Right ventricle myocardium superior (tissue), 1 donor: ENCODE data around the gene ALDH3B2. TPM values are rescaled to one million over a fixed set of nuclear protein-coding genes. Genes with fewer than 3 reads are reported as not detected.
"Not testable (repeated sequence)": the region's sequence is repeated elsewhere in the genome, so short reads cannot be mapped to it uniquely, and the experiment has no call there.

Experiments
- ATAC-seq: fragments of 200-7000 bp; cut with Tn5 transposase; one replicate; pipeline ENCODE4 v1.9.1; 2020; ENCODE audit warnings: mild to moderate bottlenecking; ENCODE audit not compliant: poor library complexity
- DNase-seq: peaks from one replicate; pipeline ENCODE4 v3.0.0-alpha.2; 2020
- intact Hi-C: fragments of 100-400 bp; cut with DNase I; formaldehyde crosslinking; loops from one replicate; pipeline ENCODE4 v1.11.2; 2022
- total RNA-seq: library from RNA; stranded (reverse); fragmentation: NEBNext Ultra II Directional; extraction: Animal tissue kit (Norgen Biotek cat#: 25700); gene quantifications from one replicate; pipeline ENCODE4 v1.2.1, GENCODE V29; 2021
- donor health status: DM: no; HTN: yes; CAD: no; lungs with severe emphysema.

The ALDH3B2 gene
- total RNA-seq, 1 donor from 2014 or later, result not detected

DNA sequence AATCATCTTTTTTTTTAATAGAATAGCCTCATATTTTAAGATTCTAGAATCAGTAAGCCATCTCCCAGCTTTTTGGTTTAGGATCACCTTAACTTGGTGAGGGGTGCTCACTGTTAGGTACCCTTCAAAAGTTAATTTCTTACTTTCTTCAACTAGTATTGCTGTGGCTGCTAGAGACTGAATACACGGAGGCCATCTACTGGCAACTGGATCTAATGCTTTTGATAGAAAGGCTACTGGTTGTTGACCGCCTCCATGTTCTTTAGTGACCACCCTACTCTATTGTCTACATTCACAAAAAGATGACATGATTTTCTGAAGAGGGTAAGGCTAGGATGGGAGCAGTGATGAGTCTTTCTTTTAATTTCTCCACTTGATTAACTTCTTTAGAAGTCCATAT, 16.7 kb upstream of the ALDH3B2 start:
- DNase-seq (no peak), ATAC-seq (no peak)
- intact Hi-C loops, result no loop called here

DNA sequence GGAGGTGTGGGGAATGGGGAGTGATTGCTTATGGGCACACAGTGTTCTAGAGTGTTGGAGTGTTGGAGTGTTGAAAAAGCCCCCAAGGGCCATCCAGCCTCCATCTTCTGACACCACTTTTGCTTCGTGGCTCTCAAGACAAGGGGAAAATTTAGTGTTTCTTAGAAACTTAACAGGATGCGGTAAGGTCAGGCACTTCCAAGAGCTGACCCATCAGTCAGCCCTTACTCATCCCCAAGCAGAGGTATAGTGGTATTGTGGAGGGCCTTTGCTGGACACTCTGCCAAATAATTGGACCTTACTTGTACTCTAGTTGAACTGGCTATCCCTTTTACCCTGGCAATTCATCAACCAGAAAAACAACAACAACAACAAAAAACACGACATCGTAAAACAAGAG, 14.8 kb upstream of the ALDH3B2 start:
- DNase-seq (no peak), ATAC-seq (no peak)
- intact Hi-C loops, result no loop called here

DNA sequence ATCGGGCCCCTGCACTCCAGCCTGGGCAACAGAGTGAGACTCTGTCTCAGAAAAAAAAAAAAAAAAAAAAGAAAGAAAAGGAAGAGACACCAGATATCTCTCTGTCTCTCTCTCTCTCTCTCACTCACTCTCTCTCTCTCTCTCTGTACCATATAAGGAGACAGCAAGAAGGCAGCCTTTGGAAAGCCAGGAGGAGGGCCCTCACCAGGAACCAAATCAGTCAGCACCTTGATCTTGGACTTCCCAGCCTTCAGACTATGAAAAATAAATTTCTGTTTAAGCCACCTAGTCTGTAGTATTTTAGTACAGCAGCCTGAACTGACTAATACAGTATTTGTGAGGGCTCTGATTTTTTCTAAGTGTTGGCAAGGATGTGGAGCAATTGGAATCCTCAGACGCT, 13.6 kb upstream of the ALDH3B2 start:
- DNase-seq, result no peak
- intact Hi-C loops, result no loop called here
- no peak for ATAC-seq

DNA sequence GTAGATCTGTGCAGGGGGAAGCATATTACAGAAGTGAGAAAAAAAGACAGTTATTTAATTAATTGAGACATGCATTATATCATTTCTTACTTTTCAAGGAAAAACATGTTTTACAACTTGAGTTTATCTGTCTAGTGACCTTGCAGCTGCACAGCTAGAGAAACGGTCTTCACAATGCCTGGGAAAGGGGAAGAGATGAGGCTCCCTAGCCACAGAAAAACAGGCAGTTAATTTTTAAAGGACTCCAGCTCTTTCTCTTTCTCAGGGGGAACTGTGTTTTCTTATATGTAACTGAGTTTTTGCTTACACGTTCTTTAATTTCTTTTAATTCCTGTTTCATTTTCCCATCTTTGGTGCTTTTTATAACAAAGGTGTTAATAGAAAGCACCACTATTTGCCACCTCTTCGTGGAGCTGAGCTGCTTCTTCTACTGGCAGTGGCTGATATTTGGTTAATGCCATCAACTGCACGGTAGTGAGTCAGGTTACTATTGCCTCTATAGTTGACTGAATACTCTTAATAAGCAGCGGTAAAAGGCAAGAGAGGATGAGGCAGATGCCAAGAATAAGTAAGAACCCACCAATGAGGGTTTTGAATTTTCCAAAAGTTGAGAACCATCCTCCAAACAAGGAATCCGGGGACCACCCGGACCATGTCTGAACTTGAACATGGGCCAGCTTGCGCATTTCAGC, 11.4 kb upstream of the ALDH3B2 start:
- ATAC-seq, DNase-seq, intact Hi-C loops: not testable (repeated sequence)

DNA sequence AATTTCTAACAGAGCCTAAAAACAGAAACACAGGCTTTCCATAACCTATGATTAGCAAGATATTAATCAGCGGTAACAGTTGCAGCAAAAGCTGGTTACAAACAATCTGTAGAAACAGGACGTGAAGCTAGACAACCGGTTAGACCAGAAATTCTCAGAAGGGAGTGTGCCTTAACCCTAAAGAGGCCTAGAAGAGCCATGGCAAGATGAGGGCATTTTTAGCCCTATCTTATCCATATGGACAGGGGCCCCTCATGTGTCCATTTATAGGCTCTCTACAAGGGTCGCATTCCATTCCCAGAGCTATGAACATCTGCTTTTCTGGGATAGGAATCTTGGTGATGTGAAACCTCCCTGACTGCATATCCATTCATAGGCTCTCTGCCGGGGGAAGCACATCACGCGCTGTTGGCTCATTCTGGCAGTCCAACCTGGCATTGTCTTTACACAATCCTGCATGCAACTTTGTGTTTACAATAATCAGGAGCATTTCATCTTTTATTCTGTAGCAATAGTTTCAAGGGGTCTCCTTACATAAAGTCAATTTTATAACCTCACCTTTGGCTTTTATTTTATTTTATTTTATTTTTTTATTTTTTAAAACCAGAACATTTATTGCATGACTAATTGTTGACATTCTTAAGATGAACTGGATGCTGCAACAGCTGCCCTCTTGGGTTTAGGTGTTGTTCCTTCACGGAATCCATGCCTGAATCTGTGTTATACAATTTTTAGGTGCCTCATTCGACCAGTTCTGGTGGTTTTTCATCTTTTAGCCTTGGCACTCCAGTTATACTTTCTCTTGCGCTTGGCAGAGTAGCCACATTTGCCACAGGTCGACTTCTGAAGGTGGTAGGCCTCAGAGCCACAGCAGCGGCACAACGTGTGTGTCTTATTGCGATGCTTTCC, 8.0 kb upstream of the ALDH3B2 start:
- ATAC-seq, intact Hi-C loops, DNase-seq: not testable (repeated sequence)

DNA sequence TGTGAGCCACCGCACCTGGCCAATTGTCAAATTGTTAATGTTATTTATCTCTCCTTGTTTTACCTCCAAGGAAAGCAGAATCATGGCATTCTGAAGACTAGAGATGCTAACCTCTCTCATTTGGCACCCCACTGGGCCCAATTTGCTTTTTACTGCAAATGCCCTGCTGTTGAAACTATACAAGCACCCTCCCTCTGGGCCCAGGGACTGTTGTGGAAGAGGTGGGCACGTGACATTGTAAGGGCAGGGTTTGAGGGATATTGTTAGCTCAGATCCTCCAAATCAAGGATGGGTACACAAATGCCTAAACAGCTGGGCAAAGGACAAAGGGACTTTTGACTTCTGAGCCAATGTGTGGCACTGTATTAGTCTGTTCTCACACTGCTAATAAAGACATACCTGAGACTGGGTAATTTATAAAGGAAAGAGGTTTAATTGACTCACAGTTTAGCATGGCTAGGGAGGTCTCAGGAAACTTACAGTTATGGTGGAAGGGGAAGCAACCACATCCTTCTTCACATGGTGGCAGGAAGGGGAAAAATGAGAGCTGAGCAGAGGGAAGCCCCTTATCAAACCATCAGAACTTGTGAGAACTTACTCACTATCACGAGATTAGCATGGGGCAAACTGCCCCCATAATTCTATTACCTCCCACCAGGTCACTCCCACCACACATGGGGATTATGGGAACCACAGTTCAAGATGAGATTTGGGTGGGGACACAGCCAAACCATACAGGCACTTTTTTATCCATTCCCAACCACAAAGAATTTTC, 6.5 kb upstream of the ALDH3B2 start:
- intact Hi-C loops, result no loop called here
- no peak for ATAC-seq
- DNase-seq, result no peak

DNA sequence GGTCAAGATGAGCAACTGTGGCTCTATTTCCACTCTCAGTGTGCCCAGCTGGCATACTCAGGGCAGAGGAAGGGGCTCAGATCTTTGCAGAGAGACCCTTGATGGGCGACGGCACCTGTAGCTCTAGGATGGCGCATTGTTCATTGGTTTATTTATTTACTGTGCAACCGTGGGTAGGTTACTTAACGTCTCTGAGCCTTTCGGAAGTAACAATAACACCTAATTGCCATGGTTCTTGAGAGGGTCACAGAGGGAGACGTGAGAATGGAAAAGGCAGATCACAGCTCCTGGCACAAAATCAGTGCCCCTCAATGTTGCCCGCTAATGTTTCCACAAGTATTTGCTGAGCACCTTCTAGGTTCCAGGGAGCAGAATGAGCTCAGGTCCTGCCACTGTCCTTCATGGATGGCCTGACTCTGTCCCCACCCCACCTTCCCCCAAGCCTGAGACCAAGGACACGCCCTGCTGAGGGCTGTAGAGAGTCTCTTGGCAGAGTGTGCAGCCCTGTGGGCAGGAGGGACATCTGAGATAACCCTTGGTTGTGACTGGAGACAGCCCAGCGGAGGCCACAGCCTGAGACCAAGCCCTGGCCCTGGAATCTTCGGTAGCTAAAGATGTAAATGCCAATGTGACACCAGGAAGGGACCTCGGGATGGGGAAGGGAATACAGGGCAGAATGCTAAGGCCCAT, 780 bp upstream of the ALDH3B2 start:
- intact Hi-C loops, result no loop called here
- no peak for ATAC-seq
- no peak for DNase-seq

DNA sequence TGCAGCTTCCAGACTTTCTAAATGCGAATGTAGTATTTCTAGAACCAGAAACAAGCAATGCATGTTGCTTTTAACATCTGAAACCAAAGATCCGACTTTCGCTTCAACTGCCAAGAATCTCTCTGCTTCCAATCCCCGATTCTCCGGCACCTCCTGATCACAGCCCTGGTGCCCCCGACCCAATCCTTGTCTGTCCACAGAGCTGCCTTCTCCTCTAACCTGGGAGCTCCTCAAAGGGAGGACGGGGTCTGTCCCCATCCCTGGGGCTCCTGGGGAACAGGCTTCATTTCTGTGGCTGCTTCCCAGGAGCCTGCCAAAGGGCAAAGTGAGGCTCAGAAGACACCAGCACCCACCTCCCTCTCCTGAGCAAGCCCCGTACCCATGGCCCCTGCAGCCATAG, 521 bp downstream of the ALDH3B2 start:
- DNase-seq (no peak), ATAC-seq (no peak)
- intact Hi-C loops, result no loop called here

DNA sequence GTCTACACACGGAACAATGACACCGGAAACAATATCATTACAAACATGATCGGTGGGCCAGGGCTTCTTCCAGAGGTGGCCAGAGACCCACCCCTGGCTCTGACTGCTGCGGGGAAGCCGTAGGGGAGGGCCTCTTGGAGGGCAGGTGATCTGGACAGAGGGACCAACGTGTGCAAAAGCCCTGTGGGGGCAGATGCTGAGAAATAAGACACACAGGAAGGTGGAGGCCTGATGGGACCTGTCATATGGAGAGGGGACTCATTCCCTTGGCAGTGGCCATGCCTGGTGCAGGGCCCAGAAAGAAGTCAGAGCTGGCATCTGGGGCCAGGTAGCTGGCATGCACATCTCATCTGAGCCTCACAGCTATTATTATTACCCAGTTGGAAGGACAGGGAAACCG, 1.1 kb downstream of the ALDH3B2 start:
- DNase-seq, result no peak
- ATAC-seq, result no peak
- intact Hi-C loops, result no loop called here

DNA sequence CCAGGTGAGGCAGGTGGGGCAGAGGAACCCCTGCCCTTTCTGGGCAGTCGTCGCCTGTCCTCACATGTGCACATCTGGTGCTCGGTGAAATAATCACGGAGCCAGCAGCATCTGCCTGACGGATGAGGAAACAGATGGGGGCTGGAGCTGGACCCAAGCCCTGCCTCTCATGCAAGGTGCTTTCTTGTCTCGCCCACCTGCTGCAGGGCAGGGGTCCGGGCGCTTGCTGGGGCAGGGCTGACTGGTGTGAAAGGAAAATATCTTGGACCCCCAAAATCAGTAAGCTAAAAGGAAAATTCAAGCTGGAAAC, 3.3 kb downstream of the ALDH3B2 start:
- ATAC-seq (no peak), DNase-seq (no peak)
- intact Hi-C loops, result no loop called here

DNA sequence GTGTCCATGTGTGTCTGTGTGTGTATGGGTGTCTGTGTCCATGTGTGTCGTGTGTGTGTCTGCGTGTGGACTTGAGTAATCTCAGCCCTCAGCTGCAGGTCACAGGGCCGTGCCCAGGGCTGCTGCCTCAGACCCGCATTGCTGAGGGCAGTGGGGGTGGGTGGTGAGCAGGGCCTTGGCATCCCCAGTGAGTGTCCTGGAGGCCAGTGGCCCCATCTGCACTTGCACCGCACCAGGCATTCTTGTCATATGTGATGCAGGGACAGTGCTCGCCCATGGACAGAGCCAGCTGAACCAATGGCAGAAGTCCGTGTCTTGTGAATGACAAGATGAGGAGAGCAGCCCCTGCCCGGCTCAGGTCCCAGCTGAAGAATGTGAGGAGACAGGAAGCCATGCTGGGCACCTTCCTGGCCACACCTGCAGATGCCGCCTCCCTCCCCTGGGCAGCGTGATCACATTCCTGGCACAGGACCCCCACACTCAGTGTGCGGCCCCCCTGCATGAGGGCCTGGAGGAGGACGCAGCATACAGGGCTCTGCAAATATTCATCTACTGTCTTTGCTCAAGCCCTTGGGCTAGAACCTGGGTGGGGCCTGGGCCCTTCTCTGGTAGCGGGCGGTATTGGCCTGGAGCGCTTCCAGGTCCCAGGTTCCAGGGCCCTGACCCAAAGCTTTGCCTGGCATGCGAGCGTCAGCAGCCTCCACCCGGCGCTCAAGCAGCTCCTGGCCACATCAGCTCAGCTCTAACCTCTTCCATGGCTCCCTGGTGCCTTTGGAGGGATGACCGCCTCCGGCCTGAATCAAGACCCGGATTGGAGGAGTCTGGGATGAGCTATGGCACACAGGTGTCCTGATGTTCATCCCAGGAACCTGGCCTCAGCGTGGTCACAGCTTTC, 3.9 kb downstream of the ALDH3B2 start:
- no peak for ATAC-seq

DNA sequence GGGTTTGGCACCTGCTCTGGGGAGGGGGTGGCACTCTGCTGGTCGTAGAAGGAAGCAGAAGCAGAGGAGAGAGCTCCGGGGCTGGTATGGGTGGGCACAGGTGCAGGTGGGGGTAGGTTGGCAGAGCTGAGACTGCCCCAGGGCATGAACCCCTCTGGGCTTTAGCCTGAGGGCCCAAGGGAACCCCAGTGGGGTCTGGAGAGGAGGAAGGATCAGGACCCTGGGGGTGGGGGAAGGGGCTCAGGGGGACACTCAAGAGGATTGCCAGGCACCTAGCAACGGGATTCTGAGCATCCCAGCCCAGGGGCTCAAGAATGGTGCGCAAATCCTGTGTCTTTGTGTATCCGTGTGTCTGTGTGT, 6.3 kb downstream of the ALDH3B2 start:
- ATAC-seq, result no peak
- intact Hi-C loops, result no loop called here
- no peak for DNase-seq

More for the DNA sequence above, 3.9 kb downstream of the ALDH3B2 start:
- intact Hi-C loops, result no loop called here
- no peak for DNase-seq

DNA sequence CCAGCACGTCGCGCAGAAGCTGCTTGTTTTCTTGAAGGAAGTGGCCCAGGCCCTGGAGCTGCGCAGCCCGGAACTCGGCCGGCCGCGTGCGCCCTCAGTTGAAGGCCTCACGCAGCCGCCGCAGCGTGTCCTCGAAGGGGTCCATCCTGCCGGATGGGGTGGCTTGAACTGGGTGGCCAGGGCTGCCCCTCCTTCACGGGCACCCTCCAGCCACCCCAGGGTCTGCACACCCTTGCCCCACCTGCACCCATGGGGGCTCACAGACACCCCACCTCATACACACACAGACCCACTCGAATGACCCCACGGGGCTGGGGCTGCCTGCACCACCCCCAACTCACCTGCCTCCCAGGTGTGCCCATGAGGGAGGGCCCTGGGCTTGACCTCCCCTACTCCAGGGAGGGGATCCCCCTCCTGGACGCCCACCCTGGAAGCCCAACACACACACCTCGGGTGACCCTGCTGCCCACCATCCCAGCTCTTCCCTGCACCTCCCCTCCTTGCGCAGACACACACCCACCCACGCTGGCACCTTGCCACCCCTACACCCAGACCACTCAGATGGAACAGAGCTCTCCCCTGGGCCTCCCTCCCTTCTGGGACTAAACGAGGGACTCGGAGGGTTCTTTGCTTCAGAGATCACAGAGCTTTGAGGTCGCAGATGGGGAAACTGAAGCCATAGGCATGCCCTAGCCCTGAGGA, 6.8 kb downstream of the ALDH3B2 start:
- no peak for DNase-seq
- ATAC-seq, result no peak
- intact Hi-C loops, result no loop called here

DNA sequence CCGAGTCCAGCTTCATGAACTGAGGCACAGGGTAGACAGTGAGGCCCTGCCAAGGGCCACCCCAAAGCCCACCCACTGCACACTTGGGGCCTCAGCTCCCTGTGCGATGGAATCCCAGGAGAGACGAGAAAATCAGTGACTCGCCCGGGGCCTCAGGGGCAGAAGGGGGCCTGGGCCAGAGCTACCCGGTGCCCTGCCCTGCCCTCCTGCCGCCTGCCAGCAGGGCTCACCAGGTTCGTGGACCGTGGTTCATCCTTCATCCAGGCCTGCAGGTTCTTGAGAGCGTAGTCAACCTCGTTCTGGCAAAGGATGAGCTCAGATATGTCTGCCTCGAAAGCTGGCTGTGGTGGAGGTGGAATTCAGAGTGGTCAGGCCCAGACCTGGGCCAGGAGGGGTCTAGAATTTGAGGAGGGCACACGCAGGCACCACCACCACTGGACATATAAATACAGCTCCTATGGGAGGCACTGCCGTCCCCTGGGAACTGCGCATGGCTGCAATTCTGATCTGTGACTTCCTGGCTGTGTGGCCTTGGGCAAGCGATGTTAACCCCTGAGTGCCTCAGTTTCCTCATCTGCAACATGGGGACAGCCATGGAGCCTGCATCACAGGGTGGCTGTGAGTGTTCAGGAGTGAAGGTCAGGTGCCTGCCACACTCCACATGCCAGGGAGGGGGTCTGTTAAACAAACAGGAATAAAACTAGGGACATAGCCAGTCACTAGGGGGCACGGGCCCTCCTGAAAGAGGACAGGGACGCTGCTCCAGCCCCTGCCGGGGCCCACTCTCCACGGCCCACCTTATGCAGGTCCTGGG, 7.5 kb downstream of the ALDH3B2 start:
- intact Hi-C loops, result no loop called here
- DNase-seq, result no peak
- ATAC-seq, result no peak

DNA sequence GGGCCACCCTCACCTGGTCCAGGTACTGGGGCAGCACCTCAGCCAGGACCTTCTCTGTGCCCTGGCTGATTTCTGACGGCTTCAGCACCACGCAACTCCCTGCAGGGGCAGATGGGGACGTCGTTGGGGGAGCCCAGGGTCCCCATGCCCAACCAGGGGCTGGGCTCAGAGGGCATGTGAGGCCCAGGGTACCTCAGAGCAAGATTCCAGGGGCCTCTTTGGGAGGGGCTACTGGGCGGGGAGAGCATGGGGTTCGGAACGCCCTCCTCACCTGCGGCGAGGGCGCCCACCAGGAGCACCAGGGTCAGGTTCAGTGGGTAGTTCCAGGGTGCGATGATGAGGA, 8.1 kb downstream of the ALDH3B2 start:
- ATAC-seq (no peak), DNase-seq (no peak)
- intact Hi-C loops, result no loop called here

DNA sequence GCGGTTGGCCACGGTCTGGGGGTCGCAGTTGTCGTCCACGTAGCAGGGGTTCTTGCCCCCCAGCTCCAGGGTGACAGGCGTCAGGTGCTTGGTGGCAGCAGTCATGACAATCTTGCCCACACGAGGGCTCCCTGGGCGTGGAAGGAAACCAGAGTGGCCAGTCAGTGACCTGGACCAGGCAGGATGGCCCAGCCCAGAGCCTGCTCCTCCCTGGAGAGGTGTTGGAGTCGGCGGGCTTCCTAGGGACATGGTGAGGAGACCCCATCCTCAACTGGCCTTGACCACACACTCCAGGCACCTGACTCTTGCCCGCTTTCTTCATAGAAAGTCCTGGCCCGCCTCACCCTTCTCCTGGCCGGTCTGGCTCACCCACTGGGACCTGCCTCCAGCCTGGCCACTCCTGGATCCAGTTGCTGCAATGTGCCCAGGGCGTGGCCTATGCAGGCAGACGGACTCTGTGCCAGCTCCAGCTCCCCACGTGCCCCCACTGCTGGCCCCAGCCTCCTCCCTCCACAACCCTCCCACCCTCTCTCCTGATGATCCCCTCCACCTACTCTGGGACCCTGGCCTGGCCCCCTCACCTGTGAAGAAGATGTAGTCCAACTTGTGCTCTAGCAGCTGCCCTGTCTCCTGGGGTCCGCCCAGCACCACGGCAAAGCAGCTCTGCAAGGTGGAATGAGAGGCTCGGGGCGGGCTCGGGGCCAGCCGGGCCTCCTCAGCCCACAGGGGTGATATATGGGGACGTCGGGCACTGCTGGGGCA, 8.7 kb downstream of the ALDH3B2 start:
- intact Hi-C loops, result no loop called here
- ATAC-seq (peak; percentile 56), DNase-seq (no peak)
